GM19438 (cell line): ENCODE measurements around the gene CDS2.
"Not testable (repeated sequence)": the region's sequence is repeated elsewhere in the genome, so short reads cannot be mapped to it uniquely, and the experiment has no call there.

Experiments used
- ATAC-seq: cut with Tn5 transposase; IDR thresholded peaks from one replicate; pipeline ENCODE4 v1.9.1; 2021; ENCODE audit warnings: low read depth; ENCODE audit not compliant: unreplicated experiment

CDS2 gene

GRCh38 chr20:5126512-5127203 lies at the start of gene CDS2:
Gene CDS2 (plus strand): TSS chr20:5127008. CDS start chr20:5127093, 85 bp downstream.
- peak; percentile 88 for ATAC-seq

- ATAC-seq, result no peak
Measured at GRCh38 chr20:5077761-5078387, 48.9 kb upstream of the CDS2 start.

GRCh38 chr20:5078399-5078958 lies 48.3 kb upstream of the CDS2 start:
- ATAC-seq, result peak; percentile 96

GRCh38 chr20:5080384-5080877 lies 46.4 kb upstream of the CDS2 start:
- ATAC-seq, result no peak

- no peak for ATAC-seq
Measured at GRCh38 chr20:5085380-5085779, 41.4 kb upstream of the CDS2 start.

GRCh38 chr20:5088688-5089087 lies 38.1 kb upstream of the CDS2 start:
- no peak for ATAC-seq

GRCh38 chr20:5090191-5090590 lies 36.6 kb upstream of the CDS2 start:
- no peak for ATAC-seq

- ATAC-seq, result no peak
Measured at GRCh38 chr20:5091902-5092301, 34.9 kb upstream of the CDS2 start.

GRCh38 chr20:5092765-5093339 lies 34.0 kb upstream of the CDS2 start:
- no peak for ATAC-seq

GRCh38 chr20:5095454-5095853 lies 31.4 kb upstream of the CDS2 start:
- ATAC-seq, result no peak

- no peak for ATAC-seq
Measured at GRCh38 chr20:5095931-5096330, 30.9 kb upstream of the CDS2 start.

- no peak for ATAC-seq
Measured at GRCh38 chr20:5096463-5096862, 30.3 kb upstream of the CDS2 start.

GRCh38 chr20:5099009-5099408 lies 27.8 kb upstream of the CDS2 start:
- ATAC-seq, result not testable (repeated sequence)

- not testable (repeated sequence) for ATAC-seq
Measured at GRCh38 chr20:5099909-5100308, 26.9 kb upstream of the CDS2 start.

GRCh38 chr20:5100684-5101347 lies 26.0 kb upstream of the CDS2 start:
- peak; percentile 60 for ATAC-seq

GRCh38 chr20:5104479-5104878 lies 22.3 kb upstream of the CDS2 start:
- ATAC-seq, result no peak

- no peak for ATAC-seq
Measured at GRCh38 chr20:5109276-5109675, 17.5 kb upstream of the CDS2 start.

- no peak for ATAC-seq
Measured at GRCh38 chr20:5113615-5113986, 13.2 kb upstream of the CDS2 start.

- no peak for ATAC-seq
Measured at GRCh38 chr20:5114403-5114802, 12.4 kb upstream of the CDS2 start.

- ATAC-seq, result no peak
Measured at GRCh38 chr20:5116875-5117274, 9.9 kb upstream of the CDS2 start.
